K562 (cell line): ENCODE measurements around the gene PPP4R4. TPM values are rescaled to one million over a fixed set of nuclear protein-coding genes. Genes with fewer than 3 reads are reported as not detected.

Experiments used
- ATAC-seq: fragments of 200-7000 bp; cut with Tn5 transposase; 3 replicates; pipeline ENCODE4 v1.9.1; 2020; ENCODE audit warnings: moderate library complexity
- BruUV-seq: library from RNA; stranded (reverse); fragments of 400-500 nt; replicated peaks from 2 replicates; lab custom pipeline; 2021; lab: Mats Ljungman, UMichigan
- CTCF ChIA-PET: fragments of 300-600 bp; formaldehyde crosslinking; extraction: SDS; loops from one replicate; lab custom pipeline; 2021; ENCODE audit warnings: low intra/inter-chr PET ratio; lab: Yijun Ruan, JAX
- POLR2A ChIA-PET: fragments of 300-600, 350-650 bp; sonication (Branson Sonifier 250); formaldehyde crosslinking; extraction: SDS; loops from one replicate; lab custom pipeline; 2021; ENCODE audit warnings: antibody characterized with exemption, inconsistent platforms; lab: Yijun Ruan, JAX
- DNase-seq, 4 experiments: peaks; one replicate each; pipeline versions ENCODE4 v3.0.0 to v3.0.0-alpha.2; 2011 to 2018; ENCODE audit warnings: low spot score in 3 of 4, mixed read lengths in 3 of 4; ENCODE audit errors: extremely low read depth in 1 of 4
- FAIRE-seq: peaks from 2 replicates; lab custom pipeline; 2011; peaks lifted over from hg19 to GRCh38; lab: Jason Lieb, UNC
- H2AFZ ChIP-seq: 2 replicates; pipeline ENCODE4 v1.6.0; 2011; ENCODE audit warnings: low read depth, low read length, control low read depth, inconsistent platforms
- H3K27ac ChIP-seq: fragments of 200-600 bp; 3 replicates; pipeline ENCODE4 v1.8.0; 2011; ENCODE audit warnings: low read depth, mild to moderate bottlenecking, control low read depth, inconsistent platforms, low read length, moderate library complexity, mixed read lengths; ENCODE audit errors: extremely low read depth
- H3K27me3 ChIP-seq, 2 experiments: fragments of 300-600 bp in 1 of 2; 2 replicates in 1 of 2; 3 replicates in 1 of 2; pipeline versions ENCODE4 v1.6.0 to v1.8.0; 2011; ENCODE audit warnings: inconsistent platforms in 2 of 2, low read length in 2 of 2, mild to moderate bottlenecking in 1 of 2, mixed read lengths in 1 of 2, moderate library complexity in 1 of 2; ENCODE audit not compliant: control insufficient read depth in 2 of 2, insufficient read depth in 2 of 2
- H3K36me3 ChIP-seq: fragments of 300-600 bp; 3 replicates; pipeline ENCODE4 v1.8.0; 2011; ENCODE audit warnings: mild to moderate bottlenecking, low read length, inconsistent platforms; ENCODE audit not compliant: control insufficient read depth, insufficient read depth
- H3K4me1 ChIP-seq, 2 experiments: fragments of 200-600 bp in 1 of 2; replicated peaks in 1 of 2; 2 replicates in 1 of 2; 3 replicates in 1 of 2; pipeline versions ENCODE4 v1.5.1 to v1.8.0; 2011; ENCODE audit warnings: inconsistent platforms in 2 of 2, low read length in 2 of 2, mild to moderate bottlenecking in 1 of 2, mixed read lengths in 1 of 2, moderate library complexity in 1 of 2; ENCODE audit not compliant: control insufficient read depth in 2 of 2, insufficient read depth in 2 of 2
- H3K4me2 ChIP-seq: 2 replicates; pipeline ENCODE4 v1.6.1; 2011; ENCODE audit warnings: low read length, control low read depth, inconsistent platforms, mixed read lengths; ENCODE audit not compliant: insufficient read depth
- H3K4me3 ChIP-seq: fragments of 200-600 bp; sonication (generic), shearing (Covaris generic); 2 replicates; pipeline ENCODE4 v1.5.1; 2016; ENCODE audit warnings: control low read depth, inconsistent platforms
- H3K79me2 ChIP-seq: fragments of 200-600 bp; 3 replicates; pipeline ENCODE4 v1.8.0; 2011; ENCODE audit warnings: low read length, inconsistent platforms; ENCODE audit not compliant: control insufficient read depth, insufficient read depth
- H3K9ac ChIP-seq, 2 experiments: 2 replicates each; pipeline versions ENCODE4 v1.6.0 to v1.6.1; 2011; ENCODE audit warnings: low read depth in 2 of 2, low read length in 2 of 2, control low read depth in 1 of 2, inconsistent platforms in 1 of 2, mild to moderate bottlenecking in 1 of 2, mixed read lengths in 1 of 2; ENCODE audit not compliant: insufficient read depth in 1 of 2
- H3K9me1 ChIP-seq: one replicate; pipeline ENCODE4 v1.6.0; 2011; ENCODE audit warnings: inconsistent platforms, mild to moderate bottlenecking, low read length, moderate library complexity; ENCODE audit not compliant: control insufficient read depth, insufficient read depth
- H3K9me3 ChIP-seq: replicated peaks from 2 replicates; pipeline ENCODE4 v1.5.1; 2011; ENCODE audit warnings: low read depth, low read length, inconsistent platforms; ENCODE audit not compliant: control insufficient read depth, insufficient read depth
- H4K20me1 ChIP-seq: replicated peaks from 2 replicates; pipeline ENCODE4 v1.6.1; 2011; ENCODE audit warnings: low read length, inconsistent platforms, mixed read lengths; ENCODE audit not compliant: control insufficient read depth, insufficient read depth
- ARID4B ChIP-seq: sonication (generic); formaldehyde crosslinking; IDR thresholded peaks from 2 replicates; pipeline ENCODE4 v1.8.0; 2022; ENCODE audit warnings: mild to moderate bottlenecking, missing genetic modification reagents
- IRF9 ChIP-seq: fragments of 450-650 bp; IDR thresholded peaks from 2 replicates; pipeline ENCODE4 v1.6.1; 2016; ENCODE audit warnings: missing biosample characterization, missing genetic modification characterization
- PHB ChIP-seq: fragments of 250-450 bp; sonication (Bioruptor Pico); IDR thresholded peaks from 2 replicates; pipeline ENCODE4 v1.5.0; 2021
- POLR2B ChIP-seq: fragments of 450-650 bp; IDR thresholded peaks from 2 replicates; pipeline ENCODE4 v1.6.1; 2018; ENCODE audit warnings: low read depth; ENCODE audit not compliant: partially characterized antibody
- POLR3A ChIP-seq: IDR thresholded peaks from 2 replicates; pipeline ENCODE4 v1.6.1; 2011; ENCODE audit warnings: borderline replicate concordance, mild to moderate bottlenecking, moderate library complexity; ENCODE audit not compliant: insufficient read length, insufficient read depth; ENCODE audit errors: extremely low read depth
- SPI1 ChIP-seq: IDR thresholded peaks from 2 replicates; pipeline ENCODE4 v1.6.1; 2011; ENCODE audit warnings: low read depth, low read length, control low read depth, borderline replicate concordance
- TOE1 ChIP-seq, 2 experiments: fragments of 450-650 bp in 1 of 2; sonication (generic) in 1 of 2; formaldehyde crosslinking in 1 of 2; IDR thresholded peaks; 2 replicates each; pipeline versions ENCODE4 v1.7.1 to v1.8.0; 2016 to 2022; ENCODE audit warnings: borderline replicate concordance in 2 of 2, mild to moderate bottlenecking in 2 of 2, antibody characterized with exemption in 1 of 2, inconsistent platforms in 1 of 2, low read depth in 1 of 2, missing genetic modification reagents in 1 of 2, moderate library complexity in 1 of 2
- ZNF830 ChIP-seq: fragments of 250-450 bp; sonication (Bioruptor Pico); IDR thresholded peaks from 2 replicates; pipeline ENCODE4 v1.5.0; 2021; ENCODE audit warnings: mild to moderate bottlenecking
- WGBS: fragments of 100-300 bp; shearing (Covaris generic); methylation state at CpG from one replicate; pipeline ENCODE4 v1.1.6; 2016; ENCODE audit warnings: low coverage, mixed read lengths; ENCODE audit not compliant: insufficient coverage; ENCODE audit errors: missing lambda C conversion rate; 5-methylcytosine and 5-hydroxymethylcytosine counted together
- in situ Hi-C: fragments of 300-500 bp; cut with MboI; formaldehyde crosslinking; loops from 4 replicates; pipeline ENCODE4 v1.15.0; 2018; ENCODE audit warnings: inconsistent platforms, mixed read lengths
- intact Hi-C: fragments of 100-400 bp; cut with micrococcal nuclease; formaldehyde crosslinking; loops from 2 replicates; pipeline ENCODE4 v1.14.2; 2022
- polyA plus RNA-seq, 8 experiments: library from polyadenylated mRNA; depleted of rRNA in 4 of 8; stranded (reverse) in 5 of 8; unstranded in 3 of 8; fragments of >200 nt; fragmentation: Nextera tagmentation in 2 of 8; fragmentation: Illumina TruSeq in 1 of 8; extraction: Ambion mirVana in 2 of 8; extraction: Trizol in 1 of 8; gene quantifications; 2 replicates each; pipeline versions ENCODE4 v1.2.1 to v1.2.3, GENCODE V29; 2011 to 2014; ENCODE audit warnings: inconsistent platforms in 1 of 8, missing spikeins in 1 of 8
- total RNA-seq, 7 experiments: library from RNA; depleted of rRNA in 6 of 7; stranded (reverse); fragments of >200 nt in 6 of 7; fragmentation: Illumina TruSeq in 2 of 7; extraction: Trizol in 2 of 7; gene quantifications; 2 replicates each; pipeline versions ENCODE4 v1.2.1 to v1.2.3, GENCODE V29; 2011 to 2021; ENCODE audit warnings: low replicate concordance in 1 of 7
- TF ChIP-seq, protein P1 (sequence below): fragments of 450-650 bp; formaldehyde crosslinking; IDR thresholded peaks from 2 replicates; pipeline ENCODE4 v1.4.0; 2020; ENCODE audit warnings: mild to moderate bottlenecking, moderate library complexity
- TF ChIP-seq, protein P2 (sequence below): fragments of 450-650 bp; formaldehyde crosslinking; conservative IDR thresholded peaks from 2 replicates; pipeline ENCODE4 v1.4.0; 2022; ENCODE audit warnings: mild to moderate bottlenecking, missing genetic modification characterization

PPP4R4 gene
- total and polyA plus RNA-seq, 9 of the 15 experiments (the other 6 are each of a cell fraction or from before 2014, with no cell fraction given): 0.11 to 0.26 TPM; not detected in 7

DNA sequence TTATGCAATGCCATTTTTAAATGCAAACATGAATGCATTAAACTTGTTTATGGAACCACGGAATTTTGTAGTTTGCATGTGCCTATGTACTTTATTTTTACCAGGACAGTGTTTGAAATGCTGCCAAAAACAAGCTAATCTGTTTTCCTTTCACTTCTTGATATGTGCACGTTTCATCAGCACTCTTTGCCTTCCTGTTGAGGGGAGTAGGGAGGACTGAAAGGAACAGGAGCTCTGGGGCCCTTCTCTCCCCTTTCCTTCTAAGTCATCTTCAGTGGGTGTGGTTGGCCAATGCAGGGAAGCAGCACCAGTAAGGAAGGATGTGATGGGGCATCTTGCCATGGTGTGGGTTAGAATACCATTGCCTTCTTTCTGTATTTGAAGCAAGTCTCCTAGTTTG is 12.1 kb upstream of the PPP4R4 start (continued):
- TF ChIP-seq ARID4B (CRISPR knock-in tag) (no peak), PHB (no peak)

- no peaks in the 10 kb centered on the region for H3K9me3 ChIP-seq
- no peaks in the 10 kb centered on the region for H4K20me1 ChIP-seq
- peaks cover 0 to 15% of the 10 kb centered on the region in 2 experiments; a peak in 1 of 5 replicates for H3K27me3 ChIP-seq
- no peaks in the 10 kb centered on the region for H3K79me2 ChIP-seq
- in situ Hi-C loops (no loop called here), intact Hi-C loops (no loop called here)
- 0% methylated on average over 5 of the region's 5 CpGs for WGBS
- no peak overlapping the region for H3K27ac ChIP-seq
- H3K36me3 ChIP-seq: no peaks in the 10 kb centered on the region
- TF ChIP-seq, protein P1, sequence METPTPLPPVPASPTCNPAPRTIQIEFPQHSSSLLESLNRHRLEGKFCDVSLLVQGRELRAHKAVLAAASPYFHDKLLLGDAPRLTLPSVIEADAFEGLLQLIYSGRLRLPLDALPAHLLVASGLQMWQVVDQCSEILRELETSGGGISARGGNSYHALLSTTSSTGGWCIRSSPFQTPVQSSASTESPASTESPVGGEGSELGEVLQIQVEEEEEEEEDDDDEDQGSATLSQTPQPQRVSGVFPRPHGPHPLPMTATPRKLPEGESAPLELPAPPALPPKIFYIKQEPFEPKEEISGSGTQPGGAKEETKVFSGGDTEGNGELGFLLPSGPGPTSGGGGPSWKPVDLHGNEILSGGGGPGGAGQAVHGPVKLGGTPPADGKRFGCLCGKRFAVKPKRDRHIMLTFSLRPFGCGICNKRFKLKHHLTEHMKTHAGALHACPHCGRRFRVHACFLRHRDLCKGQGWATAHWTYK: no peak
- TF ChIP-seq ZNF830 (CRISPR knock-in tag): no peak
- TF ChIP-seq POLR3A: no peak
- TF ChIP-seq POLR2B: no peak
- TF ChIP-seq TOE1 (IDR thresholded peaks at IDR 0.05; ENCODE audit: borderline replicate concordance): no peak
- no peak for TF ChIP-seq TOE1 (CRISPR knock-in tag; IDR thresholded peaks at IDR 0.05; ENCODE audit: borderline replicate concordance, low read depth)
- TF ChIP-seq, protein P2, sequence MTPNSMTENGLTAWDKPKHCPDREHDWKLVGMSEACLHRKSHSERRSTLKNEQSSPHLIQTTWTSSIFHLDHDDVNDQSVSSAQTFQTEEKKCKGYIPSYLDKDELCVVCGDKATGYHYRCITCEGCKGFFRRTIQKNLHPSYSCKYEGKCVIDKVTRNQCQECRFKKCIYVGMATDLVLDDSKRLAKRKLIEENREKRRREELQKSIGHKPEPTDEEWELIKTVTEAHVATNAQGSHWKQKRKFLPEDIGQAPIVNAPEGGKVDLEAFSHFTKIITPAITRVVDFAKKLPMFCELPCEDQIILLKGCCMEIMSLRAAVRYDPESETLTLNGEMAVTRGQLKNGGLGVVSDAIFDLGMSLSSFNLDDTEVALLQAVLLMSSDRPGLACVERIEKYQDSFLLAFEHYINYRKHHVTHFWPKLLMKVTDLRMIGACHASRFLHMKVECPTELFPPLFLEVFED (CRISPR knock-in tag): no peak
- TF ChIP-seq IRF9 (tag): no peak
- no peak for TF ChIP-seq SPI1
- no peak overlapping the region for H2AFZ ChIP-seq
- H3K4me2 ChIP-seq: no peak overlapping the region
- H3K9ac ChIP-seq: no peak overlapping the region
- H3K4me3 ChIP-seq: no peak overlapping the region
- no peaks in the 10 kb centered on the region for H3K9me1 ChIP-seq
- ATAC-seq (no peak), FAIRE-seq (no peak), DNase-seq (no peak)
- ChIA-PET POLR2A (interaction anchor here (1.3 kb wide), 1 partner anchor 126 kb away, joined by 3 read pairs; no protein-coding TSS in a partner anchor), CTCF (no interaction called here)
- H3K4me1 ChIP-seq: no peaks in the 10 kb centered on the region; a peak in 1 of 5 replicates
- BruUV-seq: no TSS peak
Observed at GRCh38 chr14:94162466-94162865, 11.7 kb upstream of the PPP4R4 start.
